Ishikawa (cell line): ENCODE measurements around the gene RPS3A.

Source experiments
- EP300 ChIP-seq: IDR thresholded peaks from 2 replicates; pipeline ENCODE4 v1.6.1; 2012; ENCODE audit warnings: borderline replicate concordance
- TAF1 ChIP-seq: IDR thresholded peaks from 2 replicates; pipeline ENCODE4 v1.6.1; 2012; ENCODE audit warnings: low read depth, mild to moderate bottlenecking
- YY1 ChIP-seq: IDR thresholded peaks from 2 replicates; pipeline ENCODE4 v1.6.1; 2012; ENCODE audit warnings: low read depth

- no peak for TF ChIP-seq TAF1
- no peak for TF ChIP-seq EP300
- TF ChIP-seq YY1: no peak
Observed at GRCh38 chr4:151074416-151074916, 25.0 kb upstream of the RPS3A start.
